Psoas muscle (tissue), 8 donors: Measurements from ENCODE around the gene PLXDC2. TPM values are rescaled to one million over a fixed set of nuclear protein-coding genes. Genes with fewer than 3 reads are reported as not detected.

Experiments used
- ATAC-seq, 4 donors: fragments of 200-7000 bp; cut with Tn5 transposase; one replicate each; pipeline ENCODE4 v1.9.1; 2020; ENCODE audit warnings: moderate library complexity in 3 of 4, mild to moderate bottlenecking in 2 of 4
- DNase-seq, 2 donors: peaks; one replicate each; pipeline ENCODE4 v3.0.0-alpha.2; 2020
- H3K27ac ChIP-seq: fragments of 200-600 bp; one replicate; pipeline ENCODE4 v1.8.0; 2022
- H3K27me3 ChIP-seq, 3 donors: fragments of 200-600 bp in 1 of 3; one replicate each; pipeline versions ENCODE4 v1.6.1 to v1.8.0; 2013 to 2022; ENCODE audit warnings: low read length in 2 of 3, mild to moderate bottlenecking in 2 of 3, moderate library complexity in 1 of 3; ENCODE audit not compliant: insufficient read depth in 3 of 3
- H3K36me3 ChIP-seq, 2 donors: fragments of 200-600 bp in 1 of 2; one replicate each; pipeline versions ENCODE4 v1.6.1 to v1.8.0; 2013 to 2022; ENCODE audit warnings: low read depth in 1 of 2, mild to moderate bottlenecking in 1 of 2, moderate library complexity in 1 of 2; ENCODE audit not compliant: insufficient read depth in 1 of 2
- H3K4me1 ChIP-seq: fragments of 200-600 bp; one replicate; pipeline ENCODE4 v1.8.0; 2022
- H3K4me3 ChIP-seq: fragments of 200-600 bp; one replicate; pipeline ENCODE4 v1.8.0; 2022; ENCODE audit warnings: mild to moderate bottlenecking
- H3K9me3 ChIP-seq: fragments of 200-600 bp; one replicate; pipeline ENCODE4 v1.8.0; 2022
- WGBS, 3 donors: extraction: QIAGEN DNeasy Blood & Tissue Kit; methylation state at CpG; one replicate each; pipeline versions ENCODE4 v1.1.6 to v1.1.7; 2013; 5-methylcytosine and 5-hydroxymethylcytosine counted together
- intact Hi-C, 2 donors: fragments of 100-400 bp; cut with DNase I; formaldehyde crosslinking; loops; one replicate each; pipeline versions ENCODE4 v1.11.0 to v1.14.2; 2022
- polyA plus RNA-seq, 3 donors: library from polyadenylated mRNA; stranded (reverse); fragments of 200-250 nt; gene quantifications; one replicate each; pipeline ENCODE4 v1.2.3, GENCODE V29; 2013
- total RNA-seq, 4 donors: library from RNA; stranded (reverse); fragmentation: NEBNext Ultra II Directional in 2 of 4; extraction: Animal tissue kit (Norgen Biotek cat#: 25700) in 2 of 4; gene quantifications; one replicate each; pipeline versions ENCODE4 v1.2.1 to v1.2.4, GENCODE V29; 2021 to 2023
- TF ChIP-seq, protein P1 (sequence below): fragments of 200-600 bp; IDR thresholded peaks from one replicate; pipeline ENCODE4 v1.8.0; 2022; ENCODE audit warnings: antibody characterized with exemption
- donor health status: healthy with polysubstance abuse.
- donor health status: DM: no; HTN: no; CAD: no; lungs with moderate emphysema.
- donor health status: Bipolar disorder and iron deficiency.
- donor health status: healthy.
- donor health status: DM: yes; HTN: yes; CAD: no.
- donor health status: DM: no; HTN: no; CAD: no.
- donor health status: DM: no; HTN: no; CAD: no.
- donor health status: DM: yes; HTN: yes; CAD: no.

Gene PLXDC2
- total and polyA plus RNA-seq, 7 donors: 2.3 to 21.4 (median 9.2) TPM

DNA sequence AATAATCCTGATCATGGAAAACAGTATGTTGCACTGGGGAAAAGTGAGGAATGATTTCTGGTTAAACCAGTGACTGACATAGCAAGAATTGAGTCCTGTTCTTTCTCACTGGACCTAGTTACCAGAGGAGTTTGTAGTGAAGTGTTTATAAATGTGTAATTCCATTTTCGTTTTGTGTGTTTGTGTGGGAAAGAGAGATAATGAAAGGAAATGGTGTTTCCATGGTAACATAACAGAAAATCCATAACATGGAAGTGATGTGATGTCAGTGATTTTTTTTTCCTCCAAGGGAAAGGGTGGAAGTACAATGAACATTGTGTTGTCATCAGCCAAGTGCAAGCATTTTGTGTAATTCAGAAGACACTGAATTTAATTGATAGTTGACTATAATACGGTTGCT, 283.9 kb downstream of the PLXDC2 start:
- no peak overlapping the region for H3K27ac ChIP-seq
- ATAC-seq: no peak
- intact Hi-C loops: no loop called here
- H3K36me3 ChIP-seq: no peaks in the 10 kb centered on the region
- TF ChIP-seq, protein P1, sequence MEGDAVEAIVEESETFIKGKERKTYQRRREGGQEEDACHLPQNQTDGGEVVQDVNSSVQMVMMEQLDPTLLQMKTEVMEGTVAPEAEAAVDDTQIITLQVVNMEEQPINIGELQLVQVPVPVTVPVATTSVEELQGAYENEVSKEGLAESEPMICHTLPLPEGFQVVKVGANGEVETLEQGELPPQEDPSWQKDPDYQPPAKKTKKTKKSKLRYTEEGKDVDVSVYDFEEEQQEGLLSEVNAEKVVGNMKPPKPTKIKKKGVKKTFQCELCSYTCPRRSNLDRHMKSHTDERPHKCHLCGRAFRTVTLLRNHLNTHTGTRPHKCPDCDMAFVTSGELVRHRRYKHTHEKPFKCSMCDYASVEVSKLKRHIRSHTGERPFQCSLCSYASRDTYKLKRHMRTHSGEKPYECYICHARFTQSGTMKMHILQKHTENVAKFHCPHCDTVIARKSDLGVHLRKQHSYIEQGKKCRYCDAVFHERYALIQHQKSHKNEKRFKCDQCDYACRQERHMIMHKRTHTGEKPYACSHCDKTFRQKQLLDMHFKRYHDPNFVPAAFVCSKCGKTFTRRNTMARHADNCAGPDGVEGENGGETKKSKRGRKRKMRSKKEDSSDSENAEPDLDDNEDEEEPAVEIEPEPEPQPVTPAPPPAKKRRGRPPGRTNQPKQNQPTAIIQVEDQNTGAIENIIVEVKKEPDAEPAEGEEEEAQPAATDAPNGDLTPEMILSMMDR: no peak
- peaks cover 16% of the 10 kb centered on the region for H3K4me1 ChIP-seq
- no peaks in the 10 kb centered on the region for H3K9me3 ChIP-seq
- DNase-seq: no peak
- H3K4me3 ChIP-seq: no peak overlapping the region
- 9 to 21% (median 18%) methylated on average over 2 of the region's 2 CpGs for WGBS, 3 donors
- H3K27me3 ChIP-seq: no peaks in the 10 kb centered on the region

DNA sequence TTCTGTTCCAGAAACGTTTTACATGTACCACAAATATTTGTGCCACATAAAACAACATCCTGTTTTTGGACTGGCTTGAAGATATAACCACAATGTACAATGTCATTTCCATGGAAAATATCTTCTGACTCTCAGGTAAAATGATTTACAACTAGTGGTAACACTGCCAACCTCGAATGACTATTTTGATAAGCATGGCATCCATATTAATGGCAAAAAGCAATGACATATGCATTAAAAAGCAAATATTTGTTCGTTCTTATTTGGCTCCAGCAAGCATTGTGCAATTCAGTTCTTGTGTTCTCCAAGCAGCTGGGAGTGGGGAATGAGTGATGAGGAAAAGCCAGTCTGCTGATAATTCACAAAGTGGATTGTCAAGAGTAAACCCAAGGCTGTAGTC, 289.0 kb downstream of the PLXDC2 start:
- H3K4me3 ChIP-seq: no peak overlapping the region
- peaks cover 9% of the 10 kb centered on the region for H3K4me1 ChIP-seq
- no peaks in the 10 kb centered on the region for H3K36me3 ChIP-seq
- TF ChIP-seq, protein P1: no peak
- WGBS, 3 donors: 53 to 58% (median 57%) methylated on average over 3 of the region's 3 CpGs
- ATAC-seq: no peak
- H3K9me3 ChIP-seq: no peaks in the 10 kb centered on the region
- no peaks in the 10 kb centered on the region for H3K27me3 ChIP-seq
- intact Hi-C loops: no loop called here
- no peak overlapping the region for H3K27ac ChIP-seq
- DNase-seq: no peak

DNA sequence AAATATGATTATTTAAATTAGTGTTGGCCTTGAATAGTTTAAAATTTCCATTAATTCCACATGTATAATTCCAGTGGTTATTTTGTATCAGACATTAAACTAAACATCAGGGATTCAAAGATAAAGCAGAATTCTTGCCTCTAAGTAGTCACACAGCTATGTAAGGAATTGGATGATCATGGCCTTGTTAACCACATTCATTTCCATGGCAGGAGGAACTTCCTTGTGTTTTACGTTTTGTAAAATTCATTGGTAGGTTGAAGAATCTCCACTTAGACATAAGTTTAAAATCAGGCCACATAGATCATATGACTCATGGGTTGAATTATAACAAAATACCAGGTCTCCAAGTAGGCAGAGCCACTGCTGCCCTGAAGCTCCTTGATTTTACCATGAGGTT, 289.7 kb downstream of the PLXDC2 start:
- H3K27me3 ChIP-seq: no peaks in the 10 kb centered on the region
- 94 to 97% (median 96%) methylated on average over 1 of the region's 1 CpG for WGBS, 3 donors
- DNase-seq (no peak), ATAC-seq (no peak)
- H3K4me3 ChIP-seq: no peak overlapping the region
- peaks cover 4% of the 10 kb centered on the region for H3K4me1 ChIP-seq
- intact Hi-C loops: no loop called here
- TF ChIP-seq, protein P1: no peak
- H3K9me3 ChIP-seq: no peaks in the 10 kb centered on the region
- no peaks in the 10 kb centered on the region for H3K36me3 ChIP-seq
- no peak overlapping the region for H3K27ac ChIP-seq

DNA sequence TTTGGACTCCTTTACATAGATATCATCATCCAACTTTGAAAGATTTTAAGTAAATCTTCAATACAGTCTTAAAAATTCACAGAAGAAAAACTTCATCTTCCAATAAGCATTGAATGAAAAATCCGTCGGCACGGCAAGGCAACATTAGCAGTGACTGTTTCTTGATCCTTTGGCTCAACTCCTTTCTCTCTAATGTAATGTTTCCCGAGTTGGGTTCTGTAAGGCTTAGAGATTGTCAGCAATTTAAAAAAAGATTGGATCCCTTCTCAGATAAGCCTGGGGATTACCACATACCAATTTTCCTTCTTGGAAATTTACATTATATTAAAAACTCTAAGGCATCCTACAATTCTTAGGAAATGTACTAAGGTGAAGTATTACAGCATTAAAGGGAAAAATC, 291.8 kb downstream of the PLXDC2 start:
- intact Hi-C loops: no loop called here
- H3K9me3 ChIP-seq: no peaks in the 10 kb centered on the region
- H3K4me3 ChIP-seq: no peak overlapping the region
- H3K4me1 ChIP-seq: no peaks in the 10 kb centered on the region
- WGBS, 3 donors: 58 to 79% (median 61%) methylated on average over 4 of the region's 4 CpGs
- no peak overlapping the region for H3K27ac ChIP-seq
- no peaks in the 10 kb centered on the region for H3K36me3 ChIP-seq
- ATAC-seq (no peak), DNase-seq (no peak)
- TF ChIP-seq, protein P1: no peak
- no peaks in the 10 kb centered on the region for H3K27me3 ChIP-seq

DNA sequence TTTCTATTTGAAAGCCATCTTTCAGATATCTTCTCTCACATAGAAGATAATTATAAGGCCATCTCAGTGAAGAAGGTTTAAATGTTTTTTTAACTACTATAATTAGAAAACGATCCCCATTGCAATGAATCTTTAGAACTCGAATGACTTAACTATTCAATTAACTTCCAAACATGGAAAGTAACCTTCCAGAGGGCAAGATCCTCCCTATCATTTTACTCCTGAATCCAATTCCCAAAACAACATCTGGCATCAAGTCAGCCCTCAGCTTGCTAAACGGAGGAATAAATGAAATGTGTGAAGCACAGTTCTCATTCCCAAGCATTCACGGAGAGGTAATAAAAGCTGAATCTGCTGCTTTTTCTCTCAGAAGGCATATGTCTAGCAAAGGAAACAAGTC, 293.4 kb downstream of the PLXDC2 start:
- TF ChIP-seq, protein P1: no peak
- no peaks in the 10 kb centered on the region for H3K27me3 ChIP-seq
- no peaks in the 10 kb centered on the region for H3K4me1 ChIP-seq
- H3K9me3 ChIP-seq: no peaks in the 10 kb centered on the region
- no peak for DNase-seq
- no peak for ATAC-seq
- intact Hi-C loops: loop anchor here in 1 of 2 donors (5.0 kb wide), 1 partner anchor 518 kb away; no protein-coding TSS in a partner anchor
- 45 to 60% (median 53%) methylated on average over 4 of the region's 4 CpGs for WGBS, 3 donors
- no peak overlapping the region for H3K27ac ChIP-seq
- H3K36me3 ChIP-seq: no peaks in the 10 kb centered on the region
- H3K4me3 ChIP-seq: no peak overlapping the region
